Hepatocyte (in vitro differentiated cells): Measurements from ENCODE around the gene HS2ST1. TPM values are rescaled to one million over a fixed set of nuclear protein-coding genes. Genes with fewer than 3 reads are reported as not detected.
"Not testable (repeated sequence)": the region's sequence is repeated elsewhere in the genome, so short reads cannot be mapped to it uniquely, and the experiment has no call there.

Experiments used
- DNase-seq: peaks from one replicate; pipeline ENCODE4 v3.0.0-alpha.2; 2016; ENCODE audit warnings: low spot score
- H2AFZ ChIP-seq: fragments of 200-600 bp; sonication (generic); 2 replicates; pipeline ENCODE4 v1.6.0; 2016; ENCODE audit warnings: antibody characterized with exemption, mild to moderate bottlenecking
- H3K27ac ChIP-seq: fragments of 200-600 bp; sonication (generic); 2 replicates; pipeline ENCODE4 v1.5.1; 2016; ENCODE audit warnings: mild to moderate bottlenecking
- H3K27me3 ChIP-seq: fragments of 200-600 bp; sonication (generic); 2 replicates; pipeline ENCODE4 v1.6.1; 2016
- H3K36me3 ChIP-seq: fragments of 200-600 bp; sonication (generic); replicated peaks from 2 replicates; pipeline ENCODE4 v1.5.1; 2016; ENCODE audit warnings: low read depth; ENCODE audit not compliant: insufficient read depth
- H3K4me1 ChIP-seq: fragments of 200-600 bp; sonication (generic); 2 replicates; pipeline ENCODE4 v1.5.1; 2016; ENCODE audit warnings: mild to moderate bottlenecking, moderate library complexity; ENCODE audit not compliant: insufficient read depth
- H3K4me2 ChIP-seq: fragments of 200-600 bp; sonication (generic); 2 replicates; pipeline ENCODE4 v1.6.0; 2016
- H3K4me3 ChIP-seq: fragments of 200-600 bp; sonication (generic); 2 replicates; pipeline ENCODE4 v1.5.1; 2016; ENCODE audit warnings: mild to moderate bottlenecking
- H3K79me2 ChIP-seq: fragments of 200-600 bp; sonication (generic); 2 replicates; pipeline ENCODE4 v1.6.0; 2017; ENCODE audit warnings: mild to moderate bottlenecking
- H3K9me2 ChIP-seq: fragments of 200-600 bp; sonication (generic); replicated peaks from 2 replicates; pipeline ENCODE4 v1.6.0; 2017; ENCODE audit warnings: mild to moderate bottlenecking; ENCODE audit not compliant: insufficient read depth
- H3K9me3 ChIP-seq: fragments of 200-600 bp; sonication (generic); 2 replicates; pipeline ENCODE4 v1.5.1; 2016; ENCODE audit warnings: low read depth, mild to moderate bottlenecking
- H4K20me1 ChIP-seq: fragments of 200-600 bp; sonication (generic); 2 replicates; pipeline ENCODE4 v1.6.0; 2016; ENCODE audit warnings: mild to moderate bottlenecking; ENCODE audit not compliant: insufficient read depth, poor library complexity, severe bottlenecking
- EZH2 ChIP-seq: fragments of 200-600 bp; sonication (generic); IDR thresholded peaks from 2 replicates; pipeline ENCODE4 v1.6.1; 2016; ENCODE audit warnings: antibody characterized with exemption, mild to moderate bottlenecking, borderline replicate concordance
- EZH2phosphoT487 ChIP-seq: fragments of 200-600 bp; sonication (generic); IDR thresholded peaks from one replicate; pipeline ENCODE4 v1.6.1; 2018; ENCODE audit warnings: antibody characterized with exemption, mild to moderate bottlenecking, low read depth, moderate library complexity; ENCODE audit not compliant: unreplicated experiment, severe bottlenecking
- WGBS: methylation state at CpG from one replicate; pipeline ENCODE4 v1.1.6; 2016; ENCODE audit warnings: low lambda C conversion rate; ENCODE audit errors: missing lambda C conversion rate; 5-methylcytosine and 5-hydroxymethylcytosine counted together
- polyA plus RNA-seq: library from polyadenylated mRNA; unstranded; fragments of >200 nt; fragmentation: Nextera tagmentation; extraction: Ambion mirVana; gene quantifications from 2 replicates; pipeline ENCODE4 v1.2.1, GENCODE V29; 2016
- total RNA-seq: library from RNA; depleted of rRNA; stranded (reverse); fragments of >200 nt; gene quantifications from 2 replicates; pipeline ENCODE4 v1.2.3, GENCODE V29; 2014
- TF ChIP-seq, protein P1 (sequence below): fragments of 200-600 bp; sonication (generic); IDR thresholded peaks from 2 replicates; pipeline ENCODE4 v1.5.1; 2016; ENCODE audit warnings: antibody characterized with exemption, mild to moderate bottlenecking; ENCODE audit not compliant: poor library complexity

Gene HS2ST1
- total and polyA plus RNA-seq, 2 experiments from 2014 or later: 19.1 to 42.3 TPM

DNA sequence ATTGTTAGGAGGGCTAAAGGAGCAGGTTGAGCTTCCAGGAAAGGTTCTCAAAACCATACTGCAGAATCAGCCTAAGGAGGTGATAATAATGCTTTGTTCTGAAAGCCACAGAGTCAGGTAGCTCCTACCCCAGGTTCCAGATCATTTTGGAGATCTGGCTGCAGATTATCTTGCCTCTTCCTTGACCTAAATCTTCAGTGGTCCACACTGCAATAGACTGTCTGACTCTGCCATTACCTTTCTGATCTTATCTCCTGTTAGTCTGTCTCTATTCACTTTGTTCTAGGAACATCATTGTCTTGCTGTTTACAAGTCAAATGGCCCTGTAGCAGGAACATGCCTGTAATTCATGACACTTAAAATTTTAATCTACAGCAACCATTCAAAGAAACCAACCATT, 73.0 kb downstream of the HS2ST1 start:
- Histone ChIP-seq H4K20me1 (no peaks in the 10 kb centered on the region), H3K4me1 (peaks cover 4% of the 10 kb centered on the region), H2AFZ (no peak overlapping the region), H3K4me3 (no peak overlapping the region), H3K27ac (no peak overlapping the region), H3K27me3 (no peaks in the 10 kb centered on the region), H3K79me2 (peaks cover 35% of the 10 kb centered on the region), H3K9me3 (no peaks in the 10 kb centered on the region), H3K36me3 (no peaks in the 10 kb centered on the region), H3K4me2 (no peak overlapping the region), H3K9me2 (no peaks in the 10 kb centered on the region)
- TF ChIP-seq, protein P1, sequence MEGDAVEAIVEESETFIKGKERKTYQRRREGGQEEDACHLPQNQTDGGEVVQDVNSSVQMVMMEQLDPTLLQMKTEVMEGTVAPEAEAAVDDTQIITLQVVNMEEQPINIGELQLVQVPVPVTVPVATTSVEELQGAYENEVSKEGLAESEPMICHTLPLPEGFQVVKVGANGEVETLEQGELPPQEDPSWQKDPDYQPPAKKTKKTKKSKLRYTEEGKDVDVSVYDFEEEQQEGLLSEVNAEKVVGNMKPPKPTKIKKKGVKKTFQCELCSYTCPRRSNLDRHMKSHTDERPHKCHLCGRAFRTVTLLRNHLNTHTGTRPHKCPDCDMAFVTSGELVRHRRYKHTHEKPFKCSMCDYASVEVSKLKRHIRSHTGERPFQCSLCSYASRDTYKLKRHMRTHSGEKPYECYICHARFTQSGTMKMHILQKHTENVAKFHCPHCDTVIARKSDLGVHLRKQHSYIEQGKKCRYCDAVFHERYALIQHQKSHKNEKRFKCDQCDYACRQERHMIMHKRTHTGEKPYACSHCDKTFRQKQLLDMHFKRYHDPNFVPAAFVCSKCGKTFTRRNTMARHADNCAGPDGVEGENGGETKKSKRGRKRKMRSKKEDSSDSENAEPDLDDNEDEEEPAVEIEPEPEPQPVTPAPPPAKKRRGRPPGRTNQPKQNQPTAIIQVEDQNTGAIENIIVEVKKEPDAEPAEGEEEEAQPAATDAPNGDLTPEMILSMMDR: no peak
- TF ChIP-seq EZH2phosphoT487: no peak
- no peak for TF ChIP-seq EZH2
- no peak for DNase-seq

DNA sequence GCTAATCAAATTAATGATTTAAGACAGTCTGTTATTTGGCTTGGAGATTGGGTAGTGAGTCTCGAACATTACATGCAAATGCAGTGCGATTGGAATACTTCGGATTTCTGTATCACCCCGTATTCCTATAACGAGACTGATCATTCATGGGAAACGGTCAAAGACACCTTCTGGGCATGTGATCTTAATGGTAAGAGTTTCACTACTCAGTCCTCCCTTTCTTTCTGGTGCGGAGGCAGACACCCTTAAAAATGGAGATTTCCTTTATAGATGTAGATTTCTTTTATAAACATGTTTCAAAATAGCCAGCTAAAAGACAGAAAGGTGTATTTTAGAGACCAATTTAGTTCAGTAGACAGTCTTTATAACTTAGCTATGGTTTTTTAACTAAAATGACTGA, 74.4 kb downstream of the HS2ST1 start:
- Histone ChIP-seq H3K27ac (no peak overlapping the region), H2AFZ (no peak overlapping the region), H3K27me3 (no peaks in the 10 kb centered on the region), H3K36me3 (no peaks in the 10 kb centered on the region), H3K9me3 (no peaks in the 10 kb centered on the region), H3K4me1 (peaks cover 17% of the 10 kb centered on the region), H4K20me1 (no peaks in the 10 kb centered on the region), H3K79me2 (peaks cover 26% of the 10 kb centered on the region), H3K9me2 (no peaks in the 10 kb centered on the region), H3K4me2 (no peak overlapping the region), H3K4me3 (no peak overlapping the region)
- TF ChIP-seq EZH2: no peak
- TF ChIP-seq EZH2phosphoT487: no peak
- TF ChIP-seq, protein P1: no peak
- WGBS: 98% methylated on average over 7 of the region's 7 CpGs
- no peak for DNase-seq

DNA sequence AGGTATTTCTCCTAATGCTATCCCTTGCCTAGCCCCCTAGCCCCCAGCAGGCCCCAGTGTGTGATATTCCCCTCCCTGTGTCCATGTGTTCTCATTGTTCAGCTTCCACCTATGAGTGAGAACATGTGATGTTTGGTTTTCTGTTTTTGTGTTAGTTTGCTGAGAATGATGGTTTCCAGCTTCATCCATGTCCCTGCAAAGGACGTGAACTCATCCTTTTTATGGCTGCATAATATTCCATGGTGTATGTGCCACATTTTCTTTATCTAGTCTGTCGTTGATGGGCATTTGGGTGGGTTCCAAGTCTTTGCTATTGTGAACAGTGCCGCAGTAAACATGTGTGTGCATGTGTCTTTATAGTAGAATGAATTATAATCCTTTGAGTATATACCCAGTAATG, 75.3 kb downstream of the HS2ST1 start:
- WGBS: 60% methylated on average over 3 of the region's 3 CpGs
- Histone ChIP-seq H3K4me1 (peaks cover 24% of the 10 kb centered on the region), H3K79me2 (peaks cover 22% of the 10 kb centered on the region)
- not testable (repeated sequence) for H3K9me2 ChIP-seq, DNase-seq, H3K27me3 ChIP-seq, H3K36me3 ChIP-seq, H4K20me1 ChIP-seq, H3K4me2 ChIP-seq, H3K4me3 ChIP-seq, H3K27ac ChIP-seq, H2AFZ ChIP-seq, H3K9me3 ChIP-seq

DNA sequence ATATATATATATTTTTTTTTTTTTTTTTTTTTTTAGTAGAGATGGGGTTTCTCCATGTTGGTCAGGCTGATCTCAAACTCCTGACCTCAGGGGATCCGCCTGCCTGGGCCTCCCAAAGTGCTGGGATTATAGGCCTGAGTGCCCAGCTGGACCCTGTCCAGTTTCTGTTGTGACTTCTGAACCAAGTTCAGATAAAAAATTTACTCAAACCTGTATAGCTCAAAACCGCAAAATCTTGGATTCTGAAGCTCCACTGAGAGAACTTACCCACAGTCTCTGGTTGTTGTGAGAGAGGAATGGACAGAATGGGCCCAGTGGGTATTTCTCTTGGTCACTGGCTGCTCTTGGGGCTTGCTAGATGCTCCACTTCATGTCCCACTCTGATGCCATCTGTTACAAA, 76.4 kb downstream of the HS2ST1 start:
- H2AFZ ChIP-seq: no peak overlapping the region
- no peaks in the 10 kb centered on the region for H3K9me2 ChIP-seq
- no peaks in the 10 kb centered on the region for H3K36me3 ChIP-seq
- H3K79me2 ChIP-seq: peaks cover 22% of the 10 kb centered on the region
- no peak overlapping the region for H3K4me3 ChIP-seq
- WGBS: 96% methylated on average over 2 of the region's 2 CpGs
- TF ChIP-seq EZH2phosphoT487: no peak
- TF ChIP-seq EZH2: no peak
- TF ChIP-seq, protein P1: no peak
- H4K20me1 ChIP-seq: no peaks in the 10 kb centered on the region
- H3K4me2 ChIP-seq: no peak overlapping the region
- no peaks in the 10 kb centered on the region for H3K9me3 ChIP-seq
- H3K27me3 ChIP-seq: no peaks in the 10 kb centered on the region
- peaks cover 24% of the 10 kb centered on the region for H3K4me1 ChIP-seq
- no peak for DNase-seq
- H3K27ac ChIP-seq: no peak overlapping the region
